GM19023 (cell line): ENCODE data around the gene FOXP1.

ENCODE experiments used
- ATAC-seq: cut with Tn5 transposase; IDR thresholded peaks from one replicate; pipeline ENCODE4 v1.9.1; 2021; ENCODE audit warnings: mild to moderate bottlenecking, moderate library complexity; ENCODE audit not compliant: unreplicated experiment

Gene FOXP1

DNA sequence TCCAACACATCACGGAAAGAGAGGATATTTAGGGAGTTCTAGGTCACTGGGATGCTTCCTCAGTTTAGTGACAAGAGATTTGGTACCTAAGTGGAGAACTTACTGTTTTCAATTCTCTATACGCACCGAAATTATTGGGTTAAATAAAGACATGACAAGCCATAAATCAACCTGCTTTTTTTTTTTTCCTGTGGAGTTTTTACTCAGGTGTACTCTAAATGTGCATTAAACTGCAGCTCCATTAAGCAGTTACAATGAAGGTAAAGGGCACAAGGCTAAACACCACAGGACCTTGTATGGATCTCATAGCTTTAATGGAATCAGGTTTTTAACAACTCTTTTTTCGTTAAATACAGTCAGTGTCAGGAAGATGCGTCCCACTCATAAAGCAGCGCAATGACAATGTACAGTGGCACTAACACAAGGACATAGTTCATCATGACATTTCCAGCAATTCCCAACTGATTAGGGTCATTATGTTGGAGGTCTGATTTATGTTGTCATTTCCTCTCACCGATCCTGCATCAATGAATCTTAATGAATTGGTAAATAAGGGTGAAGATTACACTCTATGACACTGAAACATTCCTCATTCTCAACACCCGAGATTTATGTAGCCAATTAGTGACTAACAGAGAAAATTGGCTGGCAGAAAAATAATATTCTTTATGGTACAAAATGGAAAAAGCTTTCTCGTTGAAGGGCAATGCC is 355.2 kb downstream of the FOXP1 start:
- no peak for ATAC-seq

DNA sequence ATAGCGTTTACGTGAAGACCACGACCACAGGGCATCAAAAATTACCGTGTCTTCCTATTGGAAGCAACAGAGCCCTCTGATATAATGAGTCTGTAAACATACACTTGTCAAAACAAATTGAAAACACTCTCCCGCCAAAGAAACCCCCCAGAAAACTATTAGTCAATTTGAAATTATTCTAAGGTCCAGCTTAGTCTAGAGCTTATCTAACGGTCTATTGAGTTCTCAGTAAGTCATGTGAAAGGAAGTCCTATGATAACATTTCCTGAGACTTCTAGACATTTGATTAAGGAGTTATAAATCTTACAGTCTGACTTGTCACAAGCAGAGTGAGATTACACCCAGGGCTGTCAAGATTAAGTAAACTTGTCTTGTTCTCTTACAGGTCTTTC is 356.3 kb downstream of the FOXP1 start:
- ATAC-seq = peak; percentile 3

DNA sequence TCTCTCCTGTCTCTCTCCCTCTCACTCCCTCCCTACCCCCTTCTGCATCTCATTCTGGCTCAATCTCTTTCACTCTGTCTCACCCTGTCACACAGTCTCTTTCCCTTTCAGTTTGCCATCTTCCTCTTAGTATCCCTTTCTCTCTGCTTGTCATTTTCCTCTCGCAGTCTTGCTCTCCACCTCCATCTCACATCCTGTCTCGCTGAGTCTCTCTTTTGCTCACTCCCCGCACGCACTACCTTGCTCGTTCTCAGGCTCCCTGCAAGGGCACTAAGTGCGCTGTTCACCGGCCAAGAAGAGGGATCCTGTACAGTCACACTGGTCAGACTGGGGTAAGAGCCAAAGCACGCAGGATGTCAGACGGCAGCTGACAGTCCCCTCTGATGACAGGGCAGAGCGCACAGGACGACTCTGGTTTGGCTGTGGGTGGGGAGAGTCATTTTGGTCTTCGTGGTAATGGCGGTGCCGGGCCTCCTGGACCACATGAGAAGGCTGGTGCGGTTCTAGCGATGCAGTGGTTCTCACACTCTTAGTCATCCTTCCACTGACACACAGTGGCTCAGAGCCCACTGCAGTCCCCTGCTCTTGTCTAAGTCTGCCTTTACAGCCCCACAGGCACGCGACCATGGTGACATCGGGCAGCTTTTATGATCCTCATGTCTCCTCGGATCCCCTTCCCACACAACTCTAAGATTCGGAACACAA is 356.8 kb downstream of the FOXP1 start:
- peak; percentile 88 for ATAC-seq

DNA sequence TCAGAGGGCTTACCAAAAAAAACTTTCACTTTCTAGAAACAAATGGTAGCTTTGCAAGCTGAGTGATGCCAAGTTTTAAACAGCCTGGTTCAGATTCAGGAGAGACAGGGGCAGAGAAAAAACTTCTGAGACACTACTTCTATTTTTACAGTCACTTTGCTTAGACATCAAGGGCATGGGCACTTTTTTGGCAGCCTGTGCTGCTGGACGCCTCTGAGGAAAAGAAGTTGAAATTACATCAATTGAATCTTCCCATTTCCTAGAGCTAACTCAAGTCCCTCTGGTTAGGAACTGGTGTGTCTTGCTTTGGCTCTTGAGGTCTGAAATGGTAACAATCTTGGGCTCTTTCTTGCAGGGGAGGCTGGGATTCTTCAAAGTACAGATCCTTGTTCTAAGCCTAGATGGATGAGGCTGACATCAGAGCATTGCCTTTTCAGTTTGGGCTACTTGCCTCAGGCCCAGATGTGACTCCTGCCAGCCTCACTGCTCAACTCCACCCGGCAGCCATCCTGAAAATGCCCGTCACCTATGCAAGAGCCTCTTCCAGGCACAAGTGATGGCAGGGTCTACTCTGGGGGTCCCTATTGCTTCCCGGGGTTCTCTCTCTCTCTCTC is 357.5 kb downstream of the FOXP1 start:
- ATAC-seq = peak; percentile 1

DNA sequence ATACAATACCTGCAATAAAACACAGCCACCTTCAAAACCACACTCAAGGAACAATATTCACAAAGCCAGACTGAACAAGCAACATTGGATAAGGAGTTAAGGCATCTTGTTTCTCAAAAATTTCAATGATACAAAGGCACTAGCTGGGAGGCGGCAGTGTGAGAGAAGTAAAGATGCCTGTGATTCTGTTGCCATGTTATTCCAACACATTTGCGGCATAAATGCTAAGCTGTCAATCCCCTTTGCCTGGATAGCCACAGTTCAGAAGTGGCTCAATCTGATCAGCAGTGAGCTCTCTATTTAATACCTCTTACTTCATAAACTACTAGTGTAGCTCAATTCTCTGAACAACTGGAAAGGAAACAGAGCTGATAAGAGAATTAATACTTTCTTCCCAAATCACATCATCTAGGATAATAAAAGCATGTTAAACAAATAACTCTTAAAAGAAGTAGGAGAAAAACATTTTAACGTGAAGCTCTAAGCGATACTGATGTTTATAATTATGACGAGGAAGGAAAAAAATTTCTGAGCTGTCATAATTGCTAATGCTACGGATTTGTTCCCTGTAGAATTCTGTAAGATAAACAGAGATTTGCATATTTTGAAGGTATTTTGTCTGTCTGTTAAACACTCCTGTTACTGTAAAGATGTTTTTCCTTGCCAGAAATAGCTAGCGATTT is 358.4 kb downstream of the FOXP1 start:
- no peak for ATAC-seq

DNA sequence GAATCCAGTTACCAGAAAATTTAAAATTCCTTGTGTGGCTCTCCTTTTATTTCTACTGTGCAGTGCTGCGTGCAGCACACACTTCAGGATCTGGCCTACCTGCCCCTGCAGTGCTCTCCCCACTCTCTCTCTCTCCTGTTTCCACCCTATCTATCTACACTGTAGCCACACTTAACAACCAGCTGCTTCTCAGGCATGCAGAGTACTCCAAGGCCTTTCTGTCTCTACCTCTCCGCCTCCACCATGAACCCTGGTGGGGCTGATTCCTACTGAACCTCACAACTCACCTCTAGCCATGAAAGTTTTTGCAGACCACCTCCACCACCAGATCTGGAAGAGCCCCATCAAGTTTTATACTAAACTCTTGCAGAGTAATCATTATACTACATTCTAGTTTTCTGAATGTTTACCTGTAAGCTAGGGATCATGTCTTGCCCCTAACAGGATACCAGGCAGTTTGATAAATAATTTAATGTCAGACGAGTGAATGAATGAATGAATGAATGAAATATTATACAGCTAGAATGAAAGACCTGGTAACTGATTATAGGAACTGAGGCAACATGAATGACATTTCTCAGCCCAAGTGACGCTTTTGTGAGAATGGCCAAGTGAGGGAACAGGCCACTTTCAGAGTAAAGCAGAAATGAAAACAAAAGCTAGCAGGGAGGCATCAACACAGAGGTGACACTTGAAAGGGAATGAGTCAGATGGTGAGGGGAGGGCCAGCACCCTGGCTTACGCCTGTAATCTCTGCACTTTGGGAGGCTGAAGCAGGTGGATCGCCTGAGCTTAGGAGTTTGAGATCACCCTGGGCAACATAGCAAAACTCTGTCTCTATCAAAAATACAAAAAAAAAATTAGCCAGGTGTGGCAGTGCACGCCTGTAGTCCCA is 363.5 kb downstream of the FOXP1 start:
- ATAC-seq = peak; percentile 93

DNA sequence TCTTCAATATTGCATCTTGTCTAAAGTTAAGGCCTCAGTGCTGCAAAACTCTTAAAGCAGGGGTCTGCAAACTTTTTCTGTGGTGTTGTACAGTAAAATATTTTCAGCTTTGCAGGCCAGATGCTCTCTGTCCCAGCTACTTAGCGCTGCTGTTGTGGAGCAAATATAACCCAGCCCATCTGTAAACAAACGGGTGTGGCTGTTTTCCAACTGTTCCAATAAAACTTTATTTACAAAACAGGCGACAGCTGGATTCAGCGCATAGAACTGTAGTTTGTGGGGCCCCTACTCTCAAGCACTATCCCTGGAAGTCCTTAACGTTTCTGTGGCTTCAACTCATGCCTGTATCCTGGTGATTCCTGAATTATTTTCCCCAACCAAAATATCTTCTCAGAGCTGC is 365.0 kb downstream of the FOXP1 start:
- ATAC-seq = no peak

DNA sequence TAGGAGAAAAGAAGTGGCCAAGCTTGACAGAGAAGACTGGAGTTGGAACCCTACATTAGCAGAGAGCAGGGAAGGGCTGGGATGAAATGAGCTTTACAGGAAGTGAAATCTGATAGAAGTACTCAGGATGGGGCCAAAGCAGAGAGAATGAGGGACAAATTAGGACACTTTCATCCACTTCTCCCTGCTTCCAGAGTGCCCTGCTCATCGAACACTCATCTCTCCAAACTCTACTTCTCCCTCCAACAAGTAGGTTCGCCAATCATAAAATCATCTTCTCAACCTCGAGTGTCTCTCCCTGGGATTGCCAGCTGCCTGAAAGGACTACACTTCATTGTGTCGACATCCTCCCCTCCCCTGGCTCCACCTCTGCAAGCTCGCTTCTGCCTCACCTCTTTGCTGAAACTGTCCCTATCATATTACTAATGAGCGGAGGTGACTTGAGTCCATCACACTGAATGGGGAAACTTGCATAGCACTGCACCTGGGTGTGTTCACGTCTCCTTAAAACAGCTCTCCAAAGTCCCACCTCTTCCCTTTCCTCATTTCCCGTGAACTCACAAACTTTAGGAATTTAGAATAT is 365.8 kb downstream of the FOXP1 start:
- ATAC-seq = no peak

DNA sequence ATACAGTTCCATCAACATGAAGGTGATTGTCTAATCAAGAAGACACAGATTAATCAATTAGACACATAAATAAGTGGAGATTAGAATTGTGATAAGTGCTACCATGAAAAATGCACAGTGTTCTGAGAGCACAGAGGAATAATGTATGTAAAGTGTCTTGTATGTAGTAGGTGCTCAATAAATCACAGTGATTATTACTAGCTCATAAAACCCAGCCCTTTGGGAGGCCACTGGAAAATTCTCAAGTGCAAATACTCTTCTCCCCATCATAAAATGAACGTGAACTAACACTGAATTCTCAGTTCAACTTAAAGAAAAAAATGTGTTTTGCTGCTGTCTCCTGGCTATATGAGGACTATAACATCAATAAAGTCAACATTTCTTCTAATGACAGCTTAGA is 368.2 kb downstream of the FOXP1 start:
- no peak for ATAC-seq

DNA sequence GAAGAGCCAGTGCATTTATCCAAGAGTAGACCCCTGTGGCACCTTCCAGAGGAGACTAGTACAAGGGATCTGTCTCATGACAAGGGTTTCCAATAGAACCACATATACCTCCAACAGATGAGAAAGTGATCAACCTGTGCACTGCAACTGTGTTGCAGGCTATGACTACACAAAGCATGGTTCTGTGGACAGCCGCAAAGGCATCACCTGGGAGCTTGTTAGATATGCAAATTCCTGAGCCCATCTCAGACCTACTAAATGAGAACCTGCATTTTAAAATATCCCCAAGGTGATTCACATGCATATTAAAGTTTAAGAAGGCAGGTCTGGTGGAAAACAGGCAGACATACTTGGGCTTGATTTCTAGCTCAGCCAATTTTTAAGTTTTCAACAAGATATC is 368.7 kb downstream of the FOXP1 start:
- ATAC-seq = no peak

DNA sequence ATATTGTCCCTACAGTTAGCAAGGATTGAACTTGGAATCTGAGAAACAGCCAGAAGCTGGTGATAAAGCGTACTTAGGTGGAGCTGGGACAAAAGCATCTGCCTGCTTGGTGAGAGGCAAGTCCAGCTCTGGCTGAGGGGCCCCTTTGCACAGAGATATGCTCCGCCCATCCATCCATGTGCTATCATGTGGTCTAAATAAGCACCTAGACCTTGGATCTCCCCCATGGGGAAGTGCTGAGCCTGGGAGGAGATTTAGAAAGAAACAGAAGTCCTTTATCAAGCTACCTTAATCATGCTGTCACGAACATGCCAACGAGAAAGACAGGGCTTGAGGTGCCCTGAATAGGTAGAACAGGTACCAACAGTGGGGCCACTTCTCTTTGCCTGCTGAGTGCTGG is 369.5 kb downstream of the FOXP1 start:
- no peak for ATAC-seq

DNA sequence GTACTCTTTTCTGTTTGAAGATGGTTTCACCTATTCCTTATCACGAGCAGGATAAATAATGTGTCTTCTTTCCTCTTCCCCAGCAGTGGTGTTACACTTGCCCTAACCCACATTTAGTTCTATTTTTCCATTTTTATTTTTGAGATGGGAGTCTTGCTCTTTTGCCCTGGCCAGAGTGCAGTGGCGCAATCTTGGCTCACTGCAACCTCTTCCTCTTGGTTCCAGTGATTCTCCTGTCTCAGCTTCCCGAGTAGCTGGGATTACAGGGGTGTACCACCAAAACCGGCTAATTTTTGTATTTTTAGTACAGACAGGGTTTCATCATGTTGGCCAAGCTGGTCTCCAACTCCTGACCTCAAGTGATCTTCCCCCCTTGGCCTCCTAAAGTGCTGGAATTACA is 372.4 kb downstream of the FOXP1 start:
- ATAC-seq = no peak

DNA sequence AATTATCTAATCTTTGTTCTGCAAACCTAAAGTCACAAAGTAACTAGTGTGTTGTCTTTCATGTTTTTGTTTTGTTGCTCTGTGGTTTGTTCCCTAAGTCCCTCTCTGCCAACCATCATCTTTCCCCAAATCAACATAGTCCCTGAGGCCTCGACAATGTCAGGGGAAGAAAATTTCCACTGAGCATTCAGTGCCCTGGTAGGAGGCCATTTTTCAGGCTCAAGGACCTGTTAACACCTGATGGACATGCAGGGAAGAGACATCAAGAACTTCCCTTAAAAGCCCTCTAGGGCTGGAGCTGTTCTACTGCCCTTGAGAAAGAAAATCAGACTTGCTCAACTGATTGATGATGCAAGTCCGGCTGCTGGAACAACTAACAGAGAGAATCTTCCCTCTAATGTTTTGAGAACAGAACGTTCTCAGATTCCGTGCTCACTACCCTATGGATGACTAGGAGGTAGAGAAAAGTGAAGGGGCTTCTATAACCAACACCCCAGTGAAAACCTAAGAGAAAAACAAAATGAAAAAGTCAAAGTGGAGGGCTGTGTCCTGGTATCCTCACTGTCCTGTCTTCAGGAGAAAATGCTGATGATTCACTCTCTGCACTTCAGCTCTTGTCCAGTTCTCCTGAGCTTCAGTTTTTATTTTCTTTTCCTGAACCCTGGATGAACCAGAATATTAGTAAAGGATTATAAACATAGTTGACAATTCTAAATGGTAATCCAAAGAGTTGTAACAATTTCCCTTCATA is 373.1 kb downstream of the FOXP1 start:
- ATAC-seq = no peak

DNA sequence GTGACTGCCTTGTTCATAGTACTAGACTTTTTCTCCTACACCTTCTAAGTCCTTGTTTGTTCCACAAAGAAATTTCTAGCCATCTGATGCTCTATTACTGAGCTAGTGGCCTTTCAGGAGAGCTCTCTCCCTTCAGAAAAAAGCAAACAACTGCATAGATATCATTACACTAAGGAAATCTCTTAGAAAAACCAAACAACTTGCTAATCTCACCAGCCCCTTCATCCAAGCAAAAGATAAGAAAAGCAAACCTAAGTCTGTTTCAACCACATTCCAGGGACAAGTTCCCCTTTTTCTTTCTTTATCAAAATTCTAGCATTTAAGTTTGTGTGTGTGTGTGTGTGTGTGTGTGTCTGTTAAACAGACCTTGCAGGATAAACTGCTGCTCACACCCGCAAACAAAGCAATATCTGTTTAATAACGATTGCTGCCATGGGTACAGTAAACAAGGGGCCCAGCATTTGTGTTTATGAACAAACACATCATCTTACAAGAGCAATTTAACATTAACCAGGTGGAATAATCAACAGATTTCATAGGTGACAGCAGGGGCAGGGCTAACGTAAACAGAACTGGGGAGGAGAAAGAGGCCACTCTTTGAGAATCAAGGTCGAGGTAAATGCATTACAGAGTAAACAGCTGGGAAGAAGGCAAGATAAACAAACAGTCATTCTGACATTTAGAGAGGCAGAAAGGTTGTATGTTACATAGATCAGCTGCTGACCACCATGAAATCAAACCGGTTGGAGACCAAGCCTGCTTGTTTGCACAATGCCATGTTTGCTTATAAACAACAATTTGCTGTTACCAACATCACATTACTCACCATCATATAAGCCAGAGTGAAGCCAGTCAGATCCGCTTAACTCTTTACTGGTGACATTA is 375.1 kb downstream of the FOXP1 start:
- no peak for ATAC-seq

DNA sequence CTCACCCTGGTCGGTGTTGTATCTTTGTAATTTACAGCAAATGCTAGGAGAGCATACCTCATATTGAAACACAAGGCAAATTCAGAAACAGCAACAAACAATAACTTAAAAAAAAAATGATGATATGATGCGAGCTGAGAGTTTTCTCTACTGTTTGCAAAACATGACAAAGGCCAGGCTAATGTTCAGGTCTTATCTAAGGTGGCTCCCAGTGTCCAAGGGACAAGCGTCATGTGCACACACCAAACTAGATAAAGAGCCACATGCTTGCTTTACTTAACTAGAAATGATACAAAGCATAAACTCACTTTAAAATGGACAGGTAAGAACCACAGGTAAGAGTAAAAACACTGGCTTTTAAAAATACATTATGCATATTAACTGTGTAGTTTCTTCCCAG is 375.9 kb downstream of the FOXP1 start:
- ATAC-seq = no peak

DNA sequence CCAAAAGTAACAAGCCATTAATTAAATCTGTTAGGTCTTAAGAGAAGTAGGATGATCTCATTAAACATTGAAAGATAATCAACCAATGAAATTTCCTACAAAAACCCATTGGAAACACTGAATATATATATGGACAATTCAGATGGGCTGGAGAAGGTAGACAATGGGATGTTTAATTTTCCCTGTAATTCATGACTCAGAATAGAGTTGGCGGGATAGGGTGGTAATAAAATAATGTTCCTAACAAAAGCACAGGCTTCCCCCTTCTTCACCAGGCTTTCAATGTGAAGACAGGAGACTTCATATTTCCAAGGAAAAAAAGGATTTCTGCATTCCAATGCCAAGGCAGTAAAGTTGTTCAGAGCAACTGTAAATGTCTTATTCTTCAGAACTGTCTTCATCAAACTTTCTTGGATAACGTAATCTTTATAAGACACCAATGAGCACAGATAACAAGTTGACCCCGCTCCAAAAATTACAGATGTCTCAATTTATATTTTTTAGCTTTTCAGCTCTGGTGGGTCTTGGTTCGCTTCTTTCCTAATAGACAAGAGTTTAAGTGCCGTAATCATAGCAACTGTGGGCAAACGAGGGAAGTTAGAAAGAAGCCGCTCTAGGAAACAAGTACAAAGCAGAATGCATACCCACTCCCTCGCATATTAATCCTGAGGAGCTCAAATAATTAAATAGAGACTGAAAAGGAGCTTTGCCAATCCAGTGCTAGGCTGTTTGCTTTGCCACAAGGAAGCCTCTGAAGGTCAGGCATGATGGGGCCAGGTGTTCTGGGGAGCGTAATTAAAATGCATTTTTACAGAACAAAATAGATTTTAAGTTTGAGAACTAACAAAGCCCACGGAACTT is 377.0 kb downstream of the FOXP1 start:
- ATAC-seq = no peak

DNA sequence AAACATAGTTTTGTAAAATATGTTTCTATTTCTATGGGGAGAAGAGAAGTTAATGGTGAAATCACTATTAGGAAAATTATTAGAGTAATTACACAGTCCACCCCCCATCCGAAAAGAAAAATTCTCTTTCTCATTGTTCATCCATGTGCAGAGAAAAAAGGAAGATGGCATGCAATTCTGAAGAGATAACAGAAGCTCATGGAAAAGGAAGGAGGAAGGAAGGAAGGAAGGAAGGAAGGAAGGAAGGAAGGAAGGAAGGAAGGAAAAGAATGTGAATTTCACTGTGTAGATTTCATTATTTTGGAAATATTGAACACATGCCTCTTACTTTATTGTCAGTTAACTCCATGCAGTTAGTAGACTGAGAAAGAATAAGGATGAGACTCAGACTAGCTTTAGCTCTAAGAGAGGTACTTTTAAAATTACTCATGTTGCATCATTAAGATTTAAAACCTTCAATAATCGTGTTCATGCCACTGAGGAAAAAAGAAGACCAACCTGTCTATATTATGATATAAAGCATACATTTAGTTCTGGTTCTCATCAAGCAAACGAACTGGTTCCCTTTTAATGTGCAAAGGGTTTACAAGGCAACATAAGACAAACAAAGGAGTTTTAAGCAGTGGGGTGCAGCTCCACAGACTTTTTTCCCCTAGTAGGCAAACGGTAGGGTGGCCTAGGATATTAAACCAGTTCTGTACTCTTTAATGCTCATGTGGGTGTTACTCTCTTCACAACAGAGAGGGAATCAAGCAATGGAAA is 379.6 kb downstream of the FOXP1 start:
- no peak for ATAC-seq
